ENCODE measurements around the gene SELENOI.

DNA sequence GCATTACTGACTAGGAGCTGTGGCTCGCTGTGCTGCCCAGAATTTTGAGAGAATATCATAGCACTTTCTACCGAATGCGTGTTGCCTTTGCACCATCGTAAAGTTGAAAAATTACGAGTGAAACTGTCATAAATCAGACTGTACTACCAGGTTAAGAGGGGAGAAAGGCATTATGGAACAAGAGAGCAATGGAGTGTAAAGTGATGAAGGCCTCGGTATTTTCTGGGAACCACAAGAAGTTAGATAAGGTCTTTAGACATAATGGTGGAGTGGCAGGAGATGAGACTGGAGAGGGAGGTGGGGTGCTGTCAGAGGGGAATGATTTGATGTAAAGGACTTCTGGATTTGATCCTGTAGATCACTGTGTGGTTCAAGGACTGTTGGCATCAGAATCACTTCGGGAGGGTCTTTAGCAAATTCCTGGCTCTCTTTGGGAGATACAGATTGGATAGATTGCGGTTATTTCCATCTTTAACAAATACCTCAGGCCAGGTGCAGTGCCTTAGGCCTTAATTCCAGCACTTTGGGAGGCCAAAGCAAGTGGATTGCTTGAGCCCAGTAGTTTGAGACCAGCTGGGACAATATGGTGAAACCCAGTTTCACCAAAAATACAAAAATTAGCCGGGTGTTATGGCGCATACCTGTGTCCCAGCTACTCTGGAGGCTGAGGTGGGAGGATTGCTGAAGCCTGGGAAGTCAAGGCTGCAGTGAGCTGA is 5.6 kb downstream of the SELENOI start:
- TF ChIP-seq, protein P1, sequence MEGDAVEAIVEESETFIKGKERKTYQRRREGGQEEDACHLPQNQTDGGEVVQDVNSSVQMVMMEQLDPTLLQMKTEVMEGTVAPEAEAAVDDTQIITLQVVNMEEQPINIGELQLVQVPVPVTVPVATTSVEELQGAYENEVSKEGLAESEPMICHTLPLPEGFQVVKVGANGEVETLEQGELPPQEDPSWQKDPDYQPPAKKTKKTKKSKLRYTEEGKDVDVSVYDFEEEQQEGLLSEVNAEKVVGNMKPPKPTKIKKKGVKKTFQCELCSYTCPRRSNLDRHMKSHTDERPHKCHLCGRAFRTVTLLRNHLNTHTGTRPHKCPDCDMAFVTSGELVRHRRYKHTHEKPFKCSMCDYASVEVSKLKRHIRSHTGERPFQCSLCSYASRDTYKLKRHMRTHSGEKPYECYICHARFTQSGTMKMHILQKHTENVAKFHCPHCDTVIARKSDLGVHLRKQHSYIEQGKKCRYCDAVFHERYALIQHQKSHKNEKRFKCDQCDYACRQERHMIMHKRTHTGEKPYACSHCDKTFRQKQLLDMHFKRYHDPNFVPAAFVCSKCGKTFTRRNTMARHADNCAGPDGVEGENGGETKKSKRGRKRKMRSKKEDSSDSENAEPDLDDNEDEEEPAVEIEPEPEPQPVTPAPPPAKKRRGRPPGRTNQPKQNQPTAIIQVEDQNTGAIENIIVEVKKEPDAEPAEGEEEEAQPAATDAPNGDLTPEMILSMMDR (IDR thresholded peaks at IDR 0.05), result no peak
- TF ChIP-seq POLR2A (IDR thresholded peaks at IDR 0.05), result no peak
- TF ChIP-seq POLR2AphosphoS5 (IDR thresholded peaks at IDR 0.05; ENCODE audit: insufficient read depth in 1 of 2, low read depth in 1 of 2), result no peak
